OCI-LY7 (cell line): ENCODE data around the gene COMMD8. TPM values are rescaled to one million over a fixed set of nuclear protein-coding genes. Genes with fewer than 3 reads are reported as not detected.
"Not testable (repeated sequence)": the region's sequence is repeated elsewhere in the genome, so short reads cannot be mapped to it uniquely, and the experiment has no call there.

Source experiments
- BruUV-seq: library from RNA; stranded (reverse); fragments of 400-500 nt; replicated peaks from 2 replicates; lab custom pipeline; 2021; lab: Mats Ljungman, UMichigan
- CTCF ChIA-PET: fragments of 300-600 bp; sonication (Branson Sonifier 250); formaldehyde crosslinking; loops from one replicate; lab custom pipeline; 2022; ENCODE audit warnings: antibody characterized with exemption; ENCODE audit not compliant: unreplicated experiment; lab: Charles Lee
- POLR2A ChIA-PET: fragments of 300-600 bp; sonication (Branson Sonifier 250); formaldehyde crosslinking; loops from one replicate; lab custom pipeline; 2022; ENCODE audit warnings: antibody characterized with exemption; lab: Charles Lee
- DNase-seq: peaks from one replicate; pipeline ENCODE4 v3.0.0-alpha.2; 2015; ENCODE audit warnings: low spot score
- H2AFZ ChIP-seq: fragments of 200-600 bp; sonication (generic), shearing (Covaris generic); 2 replicates; pipeline ENCODE4 v1.6.1; 2014; ENCODE audit warnings: mild to moderate bottlenecking, antibody characterized with exemption, low read length, moderate library complexity
- H3K27ac ChIP-seq: fragments of 200-600 bp; sonication (generic); 2 replicates; pipeline ENCODE4 v1.5.1; 2014; ENCODE audit warnings: mixed run types, low read depth, mild to moderate bottlenecking, moderate library complexity, low read length, inconsistent platforms; ENCODE audit not compliant: poor library complexity, severe bottlenecking
- H3K36me3 ChIP-seq: fragments of 200-600 bp; sonication (generic); 2 replicates; pipeline ENCODE4 v1.6.1; 2014; ENCODE audit warnings: mild to moderate bottlenecking, antibody characterized with exemption, low read length, moderate library complexity, mixed read lengths; ENCODE audit not compliant: insufficient read depth
- H3K4me1 ChIP-seq: fragments of 200-600 bp; sonication (generic); 2 replicates; pipeline ENCODE4 v1.5.1; 2014; ENCODE audit warnings: mild to moderate bottlenecking, low read length; ENCODE audit not compliant: insufficient read depth, poor library complexity, severe bottlenecking
- H3K4me2 ChIP-seq: fragments of 200-600 bp; sonication (generic); 2 replicates; pipeline ENCODE4 v1.6.1; 2014; ENCODE audit warnings: mild to moderate bottlenecking, low read length
- H3K4me3 ChIP-seq: fragments of 200-600 bp; sonication (generic); 2 replicates; pipeline ENCODE4 v1.5.1; 2014; ENCODE audit warnings: mild to moderate bottlenecking, low read depth, low read length; ENCODE audit not compliant: poor library complexity, severe bottlenecking
- H3K79me2 ChIP-seq: fragments of 200-600 bp; sonication (generic); 2 replicates; pipeline ENCODE4 v1.6.1; 2016; ENCODE audit warnings: low read depth, mild to moderate bottlenecking, low read length, moderate library complexity, mixed read lengths; ENCODE audit not compliant: insufficient read depth
- H3K9me2 ChIP-seq: fragments of 200-600 bp; sonication (generic); 2 replicates; pipeline ENCODE4 v1.6.1; 2016; ENCODE audit warnings: mild to moderate bottlenecking, low read length, mixed read lengths; ENCODE audit not compliant: insufficient read depth
- H3K9me3 ChIP-seq: fragments of 200-600 bp; sonication (generic); 2 replicates; pipeline ENCODE4 v1.6.1; 2014; ENCODE audit warnings: mild to moderate bottlenecking, mixed run types, low read length, mixed read lengths
- H4K20me1 ChIP-seq: fragments of 200-600 bp; sonication (generic); 2 replicates; pipeline ENCODE4 v1.6.1; 2014; ENCODE audit warnings: mild to moderate bottlenecking, antibody characterized with exemption, low read length, moderate library complexity, mixed read lengths; ENCODE audit not compliant: insufficient read depth
- EZH2phosphoT487 ChIP-seq: fragments of 200-600 bp; sonication (generic); IDR thresholded peaks from 2 replicates; pipeline ENCODE4 v1.6.1; 2018; ENCODE audit warnings: low read depth, borderline replicate concordance, mild to moderate bottlenecking, mixed run types, antibody characterized with exemption, low read length, moderate library complexity, mixed read lengths
- intact Hi-C: fragments of 100-400 bp; cut with micrococcal nuclease; formaldehyde crosslinking; loops from one replicate; pipeline ENCODE4 v1.10.0; 2022; ENCODE audit not compliant: unreplicated experiment
- total RNA-seq, 2 experiments: library from RNA; depleted of rRNA in 1 of 2; stranded (reverse); fragments of >200 nt in 1 of 2; shearing (Covaris generic) in 1 of 2; gene quantifications; 2 replicates each; pipeline ENCODE4 v1.2.3, GENCODE V29; 2014 to 2022
- TF ChIP-seq, protein P1 (sequence below): fragments of 200-600 bp; sonication (generic); conservative IDR thresholded peaks from 2 replicates; pipeline ENCODE4 v1.5.1; 2014; ENCODE audit warnings: mild to moderate bottlenecking, antibody characterized with exemption, low read length, moderate library complexity, mixed read lengths

The COMMD8 gene
- total RNA-seq, 2 experiments from 2014 or later: 25.8 to 38.7 TPM

DNA sequence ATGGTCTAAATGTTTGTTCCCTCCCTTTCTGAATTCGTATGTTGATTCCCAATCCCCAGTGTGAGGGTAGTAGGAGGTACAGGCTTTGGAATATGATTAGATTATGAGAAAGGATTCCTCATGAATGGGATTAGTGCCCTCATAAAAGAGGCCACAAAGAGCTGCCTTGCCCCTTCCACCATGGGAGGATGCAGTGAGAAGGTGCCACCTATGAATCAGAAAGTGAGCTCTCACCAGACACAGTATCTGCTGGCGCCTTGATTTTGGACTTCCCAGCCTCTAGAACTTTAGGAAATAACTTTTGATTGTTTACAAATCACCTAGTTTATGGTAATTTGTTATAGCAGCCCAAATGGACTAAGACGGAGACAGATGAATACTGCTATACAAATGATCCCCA is 25.2 kb upstream of the COMMD8 start:
- peaks cover 7% of the 10 kb centered on the region; the same call in 1 of the 2 replicates for H3K9me3 ChIP-seq
- ChIA-PET CTCF (no interaction called here), POLR2A (interaction anchor here (0.6 to 1.5 kb wide), 4 partner anchors 8 to 219 kb away, joined by 3 to 9 read pairs (median 4); no protein-coding TSS in a partner anchor)
- H2AFZ ChIP-seq: no peak overlapping the region
- H3K27ac ChIP-seq: no peak overlapping the region
- H3K4me2 ChIP-seq: no peak overlapping the region
- no peaks in the 10 kb centered on the region for H4K20me1 ChIP-seq
- no peaks in the 10 kb centered on the region for H3K9me2 ChIP-seq
- H3K4me3 ChIP-seq: no peak overlapping the region
- BruUV-seq: no TSS peak
- no peaks in the 10 kb centered on the region; the same call in 1 of the 2 replicates for H3K36me3 ChIP-seq
- peaks cover 28% of the 10 kb centered on the region for H3K4me1 ChIP-seq
- no peak for TF ChIP-seq EZH2phosphoT487
- no peak for DNase-seq
- intact Hi-C loops: loop anchor here (10.0 kb wide), 2 partner anchors 546 to 856 kb away; partner anchors contain the start of gene SLAIN2
- peaks cover 6% of the 10 kb centered on the region; the same call in 1 of the 2 replicates for H3K79me2 ChIP-seq

DNA sequence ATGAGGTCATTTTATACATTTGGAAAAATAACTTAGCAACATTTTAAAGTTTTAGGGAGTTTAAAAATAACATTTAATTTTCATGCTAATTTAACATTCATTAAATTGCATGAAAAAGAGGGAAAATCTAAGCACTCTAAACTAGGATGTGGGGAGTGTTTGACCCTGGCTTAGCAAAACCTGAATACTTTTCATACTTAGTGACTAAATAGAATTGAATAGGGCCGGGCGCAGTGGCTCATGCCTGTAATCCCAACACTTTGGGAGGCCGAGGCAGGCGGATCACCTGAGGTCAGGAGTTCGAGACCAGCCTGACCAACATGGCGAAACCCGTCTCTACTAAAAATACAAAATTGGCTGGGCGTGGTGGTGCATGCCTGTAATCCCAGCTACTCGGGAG is 23.2 kb upstream of the COMMD8 start:
- H3K36me3 ChIP-seq, CTCF ChIA-PET, BruUV-seq, POLR2A ChIA-PET, H3K27ac ChIP-seq, H3K79me2 ChIP-seq, DNase-seq, H4K20me1 ChIP-seq, H3K9me2 ChIP-seq, H3K9me3 ChIP-seq, H3K4me3 ChIP-seq: not testable (repeated sequence)
- H2AFZ ChIP-seq: peak overlapping the region; percentile 89; the same call in 1 of the 2 replicates
- peak overlapping the region; percentile 72 for H3K4me2 ChIP-seq
- intact Hi-C loops: loop anchor here (10.0 kb wide), 2 partner anchors 548 to 858 kb away; partner anchors contain the start of gene SLAIN2
- peaks cover 35% of the 10 kb centered on the region for H3K4me1 ChIP-seq

DNA sequence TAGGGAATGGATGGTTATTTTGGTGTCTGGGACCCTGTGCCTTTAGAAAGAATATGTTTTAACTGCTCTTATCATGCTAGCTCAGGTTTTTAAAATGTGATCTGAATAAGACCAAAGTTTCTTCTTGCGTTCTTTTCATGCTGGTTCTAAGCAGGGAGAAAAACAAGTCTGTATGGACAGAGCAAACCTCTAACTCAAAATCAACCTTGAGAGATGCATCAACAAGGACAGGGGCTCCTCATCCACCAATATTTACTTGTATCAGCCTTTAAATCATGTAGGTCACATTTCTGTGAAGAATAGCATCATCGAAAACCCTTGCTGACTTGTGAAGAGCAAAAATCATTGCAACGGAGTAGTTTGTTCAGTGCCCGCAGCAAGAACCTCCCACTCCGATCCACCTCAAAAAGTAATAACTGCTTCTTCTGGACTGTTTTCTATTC is 22.8 kb upstream of the COMMD8 start:
- CTCF ChIA-PET: no interaction called here
- H3K4me1 ChIP-seq: peaks cover 35% of the 10 kb centered on the region

More for the DNA sequence above, 22.8 kb upstream of the COMMD8 start:
- no peaks in the 10 kb centered on the region; the same call in 1 of the 2 replicates for H3K36me3 ChIP-seq
- H3K79me2 ChIP-seq: peaks cover 6% of the 10 kb centered on the region; the same call in 1 of the 2 replicates
- intact Hi-C loops: loop anchor here (10.0 kb wide), 2 partner anchors 549 to 859 kb away; partner anchors contain the start of gene SLAIN2
- TF ChIP-seq, protein P1, sequence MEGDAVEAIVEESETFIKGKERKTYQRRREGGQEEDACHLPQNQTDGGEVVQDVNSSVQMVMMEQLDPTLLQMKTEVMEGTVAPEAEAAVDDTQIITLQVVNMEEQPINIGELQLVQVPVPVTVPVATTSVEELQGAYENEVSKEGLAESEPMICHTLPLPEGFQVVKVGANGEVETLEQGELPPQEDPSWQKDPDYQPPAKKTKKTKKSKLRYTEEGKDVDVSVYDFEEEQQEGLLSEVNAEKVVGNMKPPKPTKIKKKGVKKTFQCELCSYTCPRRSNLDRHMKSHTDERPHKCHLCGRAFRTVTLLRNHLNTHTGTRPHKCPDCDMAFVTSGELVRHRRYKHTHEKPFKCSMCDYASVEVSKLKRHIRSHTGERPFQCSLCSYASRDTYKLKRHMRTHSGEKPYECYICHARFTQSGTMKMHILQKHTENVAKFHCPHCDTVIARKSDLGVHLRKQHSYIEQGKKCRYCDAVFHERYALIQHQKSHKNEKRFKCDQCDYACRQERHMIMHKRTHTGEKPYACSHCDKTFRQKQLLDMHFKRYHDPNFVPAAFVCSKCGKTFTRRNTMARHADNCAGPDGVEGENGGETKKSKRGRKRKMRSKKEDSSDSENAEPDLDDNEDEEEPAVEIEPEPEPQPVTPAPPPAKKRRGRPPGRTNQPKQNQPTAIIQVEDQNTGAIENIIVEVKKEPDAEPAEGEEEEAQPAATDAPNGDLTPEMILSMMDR: no peak
- no peak for TF ChIP-seq EZH2phosphoT487
- peak overlapping the region; percentile 73 for H3K4me3 ChIP-seq
- H4K20me1 ChIP-seq: no peaks in the 10 kb centered on the region
- peaks cover 7% of the 10 kb centered on the region; the same call in 1 of the 2 replicates for H3K9me3 ChIP-seq
- H2AFZ ChIP-seq: peak overlapping the region; percentile 89
- DNase-seq: no peak
- POLR2A ChIA-PET: interaction anchor here (1.1 to 6.7 kb wide), 4 partner anchors 8 to 84 kb away, joined by 3 to 140 read pairs (median 53); partner anchors contain the start of gene COMMD8
- BruUV-seq: no TSS peak
- peak overlapping the region; percentile 72 for H3K4me2 ChIP-seq
- no peaks in the 10 kb centered on the region for H3K9me2 ChIP-seq
- H3K27ac ChIP-seq: no peak overlapping the region
